H9 (cell line): Measurements from ENCODE around the gene CA7. TPM values are rescaled to one million over a fixed set of nuclear protein-coding genes. Genes with fewer than 3 reads are reported as not detected.
A peak's percentile ranks its signal among the peaks of the same experiment; 100 is the strongest.

Experiments
- DNase-seq: peaks from one replicate; pipeline ENCODE4 v3.0.0-alpha.2; 2017
- H2AFZ ChIP-seq: one replicate; pipeline ENCODE4 v1.6.1; 2013; ENCODE audit warnings: mild to moderate bottlenecking, low read length, control low read depth, moderate library complexity
- H2AK5ac ChIP-seq: 2 replicates; pipeline ENCODE4 v1.6.1; 2013; ENCODE audit warnings: low read length, control low read depth, mixed read lengths; ENCODE audit not compliant: insufficient read length
- H2BK120ac ChIP-seq: one replicate; pipeline ENCODE4 v1.6.1; 2013; ENCODE audit warnings: low read depth, mild to moderate bottlenecking, low read length, control low read depth, inconsistent platforms; ENCODE audit not compliant: poor library complexity, severe bottlenecking
- H2BK12ac ChIP-seq: 2 replicates; pipeline ENCODE4 v1.6.1; 2013; ENCODE audit warnings: low read length, control low read depth, mixed read lengths, low read depth; ENCODE audit not compliant: insufficient read length
- H2BK15ac ChIP-seq: 2 replicates; pipeline ENCODE4 v1.6.1; 2013; ENCODE audit warnings: low read depth, low read length, control low read depth
- H2BK20ac ChIP-seq: one replicate; pipeline ENCODE4 v1.6.1; 2013; ENCODE audit warnings: low read depth, mild to moderate bottlenecking, low read length, control low read depth, inconsistent platforms; ENCODE audit not compliant: poor library complexity, severe bottlenecking
- H2BK5ac ChIP-seq: 2 replicates; pipeline ENCODE4 v1.6.1; 2013; ENCODE audit warnings: low read length, control low read depth, mixed read lengths; ENCODE audit not compliant: insufficient read length
- H3K14ac ChIP-seq: 2 replicates; pipeline ENCODE4 v1.6.1; 2013; ENCODE audit warnings: low read length, control low read depth; ENCODE audit not compliant: insufficient read depth
- H3K18ac ChIP-seq: 2 replicates; pipeline ENCODE4 v1.6.1; 2013; ENCODE audit warnings: low read depth, mild to moderate bottlenecking, mixed read lengths, low read length, control low read depth; ENCODE audit not compliant: insufficient read length
- H3K23ac ChIP-seq: 2 replicates; pipeline ENCODE4 v1.6.1; 2013; ENCODE audit warnings: low read length, control low read depth, mixed read lengths, low read depth; ENCODE audit not compliant: insufficient read length
- H3K23me2 ChIP-seq: 2 replicates; pipeline ENCODE4 v1.6.1; 2013; ENCODE audit warnings: low read depth, mild to moderate bottlenecking, mixed read lengths, low read length, control low read depth; ENCODE audit not compliant: insufficient read length, poor library complexity, severe bottlenecking
- H3K27ac ChIP-seq: 2 replicates; pipeline ENCODE4 v1.5.1; 2013; ENCODE audit warnings: low read length, control low read depth, mixed read lengths, low read depth; ENCODE audit not compliant: insufficient read length
- H3K27me3 ChIP-seq: 2 replicates; pipeline ENCODE4 v1.6.1; 2013; ENCODE audit warnings: low read length, control low read depth, inconsistent platforms; ENCODE audit not compliant: insufficient read depth
- H3K4ac ChIP-seq: 2 replicates; pipeline ENCODE4 v1.6.1; 2013; ENCODE audit warnings: low read depth, mild to moderate bottlenecking, control low read depth, inconsistent platforms, low read length, moderate library complexity
- H3K4me1 ChIP-seq: 2 replicates; pipeline ENCODE4 v1.6.1; 2013; ENCODE audit warnings: low read length, control low read depth, inconsistent platforms; ENCODE audit not compliant: insufficient read depth
- H3K4me2 ChIP-seq: 2 replicates; pipeline ENCODE4 v1.6.1; 2013; ENCODE audit warnings: low read length, control low read depth, mixed read lengths; ENCODE audit not compliant: insufficient read length, insufficient read depth
- H3K56ac ChIP-seq: 2 replicates; pipeline ENCODE4 v1.6.1; 2013; ENCODE audit warnings: low read depth, mild to moderate bottlenecking, mixed read lengths, low read length, control low read depth; ENCODE audit not compliant: insufficient read length
- H3K79me1 ChIP-seq: 2 replicates; pipeline ENCODE4 v1.6.1; 2013; ENCODE audit warnings: low read depth, mild to moderate bottlenecking, moderate library complexity, low read length, control low read depth, inconsistent platforms; ENCODE audit not compliant: insufficient read depth, poor library complexity, severe bottlenecking
- H3K79me2 ChIP-seq: 2 replicates; pipeline ENCODE4 v1.6.1; 2013; ENCODE audit warnings: low read length, control low read depth, inconsistent platforms; ENCODE audit not compliant: insufficient read depth
- H3K9ac ChIP-seq: 2 replicates; pipeline ENCODE4 v1.6.1; 2013; ENCODE audit warnings: low read length, control low read depth, mixed read lengths; ENCODE audit not compliant: insufficient read length; ENCODE audit errors: extremely low read depth
- H3K9me3 ChIP-seq: one replicate; pipeline ENCODE4 v1.6.1; 2013; ENCODE audit warnings: low read depth, low read length, inconsistent platforms; ENCODE audit not compliant: control insufficient read depth
- H3T11ph ChIP-seq: one replicate; pipeline ENCODE4 v1.6.1; 2013; ENCODE audit warnings: mild to moderate bottlenecking, low read length, control low read depth, inconsistent platforms
- H4K20me1 ChIP-seq: one replicate; pipeline ENCODE4 v1.6.1; 2013; ENCODE audit not compliant: control insufficient read depth, insufficient read length, insufficient read depth
- H4K5ac ChIP-seq: 2 replicates; pipeline ENCODE4 v1.6.1; 2013; ENCODE audit warnings: low read depth, mild to moderate bottlenecking, mixed read lengths, low read length, control low read depth; ENCODE audit not compliant: insufficient read length
- H4K8ac ChIP-seq: replicated peaks from 2 replicates; pipeline ENCODE4 v1.6.1; 2013; ENCODE audit warnings: low read length, control low read depth, mixed read lengths, low read depth; ENCODE audit not compliant: insufficient read length
- H4K91ac ChIP-seq: 2 replicates; pipeline ENCODE4 v1.6.1; 2013; ENCODE audit warnings: low read depth, mild to moderate bottlenecking, moderate library complexity, mixed read lengths, low read length, control low read depth; ENCODE audit not compliant: insufficient read length
- H3K27ac Mint-ChIP-seq, 3 experiments: 2 replicates in 2 of 3; 3 replicates in 1 of 3; pipeline ENCODE4 v1.8.0; 2020 to 2021; ENCODE audit warnings: mixed read lengths in 3 of 3, mild to moderate bottlenecking in 1 of 3, moderate library complexity in 1 of 3
- H3K27me3 Mint-ChIP-seq: 2 replicates; pipeline ENCODE4 v1.8.0; 2021; ENCODE audit warnings: low read depth, mild to moderate bottlenecking, moderate library complexity, mixed read lengths
- H3K36me3 Mint-ChIP-seq, 3 experiments: 2 replicates in 2 of 3; 3 replicates in 1 of 3; pipeline ENCODE4 v1.8.0; 2020 to 2021; ENCODE audit warnings: low read depth in 3 of 3, mixed read lengths in 3 of 3; ENCODE audit not compliant: insufficient read depth in 1 of 3
- H3K4me1 Mint-ChIP-seq, 2 experiments: 2 replicates each; pipeline ENCODE4 v1.8.0; 2020; ENCODE audit warnings: mixed read lengths in 2 of 2
- H3K4me3 Mint-ChIP-seq, 2 experiments: 2 replicates in 1 of 2; 3 replicates in 1 of 2; pipeline ENCODE4 v1.8.0; 2020 to 2021; ENCODE audit warnings: mild to moderate bottlenecking in 2 of 2, mixed read lengths in 2 of 2, moderate library complexity in 1 of 2
- H3K9me3 Mint-ChIP-seq, 2 experiments: 2 replicates in 1 of 2; 3 replicates in 1 of 2; pipeline ENCODE4 v1.8.0; 2020; ENCODE audit warnings: mild to moderate bottlenecking in 2 of 2, mixed read lengths in 2 of 2, moderate library complexity in 1 of 2
- WGBS: extraction: QIAGEN DNeasy Blood & Tissue Kit; methylation state at CpG from one replicate; pipeline ENCODE4 v1.1.7; 2013; ENCODE audit warnings: missing lambda C conversion rate, low lambda C conversion rate, mixed read lengths; ENCODE audit not compliant: insufficient read length; ENCODE audit errors: extremely low coverage; 5-methylcytosine and 5-hydroxymethylcytosine counted together
- total RNA-seq: library from RNA; stranded (reverse); gene quantifications from 2 replicates; pipeline ENCODE4 v1.2.1, GENCODE V29; 2021
- TF ChIP-seq, protein P1 (sequence below): fragments of 200-600 bp; sonication (generic); conservative IDR thresholded peaks from 3 replicates; pipeline ENCODE4 v1.8.0; 2021; ENCODE audit warnings: antibody characterized with exemption, mild to moderate bottlenecking

CA7 gene
- total RNA-seq, 1 experiment from 2014 or later: 0.81 TPM

DNA sequence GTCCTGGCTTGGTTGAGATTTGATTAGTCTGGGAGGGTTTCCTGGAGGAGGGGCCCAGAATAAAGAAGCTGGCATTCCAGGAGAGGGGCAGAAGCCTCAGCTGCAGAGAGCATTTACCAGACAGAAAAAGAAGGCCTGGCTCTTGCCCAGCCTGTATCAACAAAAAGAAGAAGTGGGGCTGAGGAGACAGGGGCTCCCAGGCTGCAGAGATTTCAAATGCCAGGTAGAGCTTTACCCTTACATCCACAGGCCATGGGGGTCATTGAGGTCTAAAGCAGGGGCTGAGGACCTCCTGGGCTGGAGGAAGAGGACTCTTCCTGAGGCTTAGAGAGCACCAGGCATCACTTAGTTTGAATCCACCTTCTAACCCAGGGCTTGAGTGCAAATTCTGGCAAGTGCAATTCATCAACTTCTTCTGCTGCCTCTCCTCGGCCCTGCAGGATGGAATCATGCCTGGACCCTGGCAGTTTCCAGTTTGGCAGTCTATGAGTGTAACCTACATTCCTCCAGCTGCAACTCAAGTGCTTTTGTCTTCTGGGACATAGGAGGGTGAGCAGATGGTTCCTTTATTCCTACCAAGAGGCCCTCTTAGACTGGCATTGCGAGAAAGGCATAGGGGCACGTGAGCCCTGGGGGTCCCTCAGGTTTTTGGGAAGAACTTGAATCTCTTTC lies 15.3 kb downstream of the CA7 start:
- no peak for DNase-seq
- Histone ChIP-seq H4K20me1 (no peaks in the 10 kb centered on the region), H3K79me1 (no peaks in the 10 kb centered on the region), H3K4ac (no peak overlapping the region), H3K4me1 (no peaks in the 10 kb centered on the region), H3K18ac (no peak overlapping the region), H3K23ac (no peak overlapping the region), H2BK20ac (no peak overlapping the region), H3K23me2 (peaks cover 2% of the 10 kb centered on the region), H4K5ac (no peak overlapping the region), H3K56ac (no peak overlapping the region), H3K79me2 (no peaks in the 10 kb centered on the region), H3K27me3 (no peaks in the 10 kb centered on the region), H3T11ph (no peak overlapping the region), H4K8ac (no peak overlapping the region), H3K14ac (no peak overlapping the region), H2AK5ac (no peak overlapping the region), H2AFZ (no peak overlapping the region), H2BK5ac (no peak overlapping the region), H2BK12ac (no peak overlapping the region), H2BK120ac (no peak overlapping the region), H3K4me2 (no peak overlapping the region), H3K9me3 (no peaks in the 10 kb centered on the region), H3K27ac (no peak overlapping the region), H4K91ac (no peak overlapping the region), H2BK15ac (no peak overlapping the region), H3K9ac (no peak overlapping the region)
- H3K27ac Mint-ChIP-seq: peak overlapping the region in 1 of 3 experiments; percentile 74; a peak in 1 of 7 replicates
- H3K4me1 Mint-ChIP-seq: no peaks in the 10 kb centered on the region
- WGBS: no CpG with 5 or more reads among the region's 3 CpGs
- H3K27me3 Mint-ChIP-seq: peaks cover 2% of the 10 kb centered on the region
- H3K36me3 Mint-ChIP-seq: no peaks in the 10 kb centered on the region
- no peak overlapping the region for H3K4me3 Mint-ChIP-seq
- TF ChIP-seq, protein P1, sequence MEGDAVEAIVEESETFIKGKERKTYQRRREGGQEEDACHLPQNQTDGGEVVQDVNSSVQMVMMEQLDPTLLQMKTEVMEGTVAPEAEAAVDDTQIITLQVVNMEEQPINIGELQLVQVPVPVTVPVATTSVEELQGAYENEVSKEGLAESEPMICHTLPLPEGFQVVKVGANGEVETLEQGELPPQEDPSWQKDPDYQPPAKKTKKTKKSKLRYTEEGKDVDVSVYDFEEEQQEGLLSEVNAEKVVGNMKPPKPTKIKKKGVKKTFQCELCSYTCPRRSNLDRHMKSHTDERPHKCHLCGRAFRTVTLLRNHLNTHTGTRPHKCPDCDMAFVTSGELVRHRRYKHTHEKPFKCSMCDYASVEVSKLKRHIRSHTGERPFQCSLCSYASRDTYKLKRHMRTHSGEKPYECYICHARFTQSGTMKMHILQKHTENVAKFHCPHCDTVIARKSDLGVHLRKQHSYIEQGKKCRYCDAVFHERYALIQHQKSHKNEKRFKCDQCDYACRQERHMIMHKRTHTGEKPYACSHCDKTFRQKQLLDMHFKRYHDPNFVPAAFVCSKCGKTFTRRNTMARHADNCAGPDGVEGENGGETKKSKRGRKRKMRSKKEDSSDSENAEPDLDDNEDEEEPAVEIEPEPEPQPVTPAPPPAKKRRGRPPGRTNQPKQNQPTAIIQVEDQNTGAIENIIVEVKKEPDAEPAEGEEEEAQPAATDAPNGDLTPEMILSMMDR: no peak
- no peaks in the 10 kb centered on the region for H3K9me3 Mint-ChIP-seq
